Renal cortical epithelial cell (primary cell): ENCODE data around the gene SOX13. TPM values are rescaled to one million over a fixed set of nuclear protein-coding genes. Genes with fewer than 3 reads are reported as not detected.
"Not testable (repeated sequence)": the region's sequence is repeated elsewhere in the genome, so short reads cannot be mapped to it uniquely, and the experiment has no call there.

Source experiments
- DNase-seq: peaks from one replicate; pipeline ENCODE4 v3.0.0-alpha.2; 2011; ENCODE audit warnings: low read depth
- total RNA-seq: library from RNA; depleted of rRNA; stranded (reverse); fragments of >200 nt; gene quantifications from 2 replicates; pipeline ENCODE4 v1.2.3, GENCODE V29; 2014

Gene SOX13
- total RNA-seq, 1 donor from 2014 or later: 11.5 TPM

GRCh38 chr1:204087181-204087892 lies 14.4 kb downstream of the SOX13 start:
- no peak for DNase-seq

DNA sequence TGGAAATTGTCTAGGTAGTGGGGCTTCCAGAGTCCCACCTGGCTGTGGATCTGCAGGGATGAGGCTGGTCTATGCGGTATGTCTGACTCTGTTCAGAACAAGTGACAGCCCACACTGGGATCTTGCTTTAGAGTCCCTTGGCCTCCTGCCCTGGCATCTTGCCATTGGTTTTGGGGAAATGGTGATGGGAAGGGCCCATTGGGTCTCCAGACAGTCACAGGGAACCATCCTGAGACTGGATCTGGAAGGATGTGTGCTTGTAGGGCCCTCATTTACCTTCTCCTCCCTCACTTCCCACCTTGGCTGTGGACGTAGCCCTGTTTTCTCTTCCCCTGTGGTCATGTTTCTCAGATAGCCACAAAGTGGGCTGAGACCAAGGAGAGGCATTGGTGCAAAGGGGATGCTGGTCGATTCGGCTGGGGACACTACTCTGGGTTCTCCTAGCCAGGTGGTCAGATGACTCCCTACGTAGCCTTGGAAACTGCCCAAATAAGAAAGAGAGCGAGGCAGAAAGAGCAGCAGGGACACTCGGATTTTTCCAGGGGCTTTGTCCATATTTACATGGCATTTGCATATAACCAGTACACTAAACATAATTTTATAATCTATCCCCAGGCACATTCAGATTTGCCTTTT lies 15.1 kb downstream of the SOX13 start:
- no peak for DNase-seq

- DNase-seq: no peak
Observed at GRCh38 chr1:204088596-204088995, 15.7 kb downstream of the SOX13 start.

GRCh38 chr1:204089044-204089751 lies 16.3 kb downstream of the SOX13 start:
- DNase-seq: peak; percentile 43

DNA sequence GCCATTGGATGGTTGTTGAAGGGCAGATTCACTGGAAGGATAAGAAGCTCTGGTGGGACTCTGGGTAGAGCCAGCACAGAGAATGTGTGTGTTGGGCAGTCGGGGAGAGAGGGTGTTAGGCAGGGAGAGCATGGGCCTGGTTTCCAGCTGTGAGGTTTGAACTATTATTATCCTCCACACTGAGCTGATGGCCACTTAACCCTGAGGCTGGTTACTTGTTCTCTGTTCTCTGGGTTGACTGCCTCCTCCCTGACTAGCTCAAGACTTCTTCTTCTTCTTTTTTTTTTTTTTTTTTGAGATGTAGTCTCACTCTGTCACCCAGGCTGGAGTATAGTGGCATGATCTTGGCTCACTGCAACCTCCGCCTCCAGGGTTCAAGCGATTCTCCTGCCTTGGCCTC lies 17.2 kb downstream of the SOX13 start:
- DNase-seq: not testable (repeated sequence)

DNA sequence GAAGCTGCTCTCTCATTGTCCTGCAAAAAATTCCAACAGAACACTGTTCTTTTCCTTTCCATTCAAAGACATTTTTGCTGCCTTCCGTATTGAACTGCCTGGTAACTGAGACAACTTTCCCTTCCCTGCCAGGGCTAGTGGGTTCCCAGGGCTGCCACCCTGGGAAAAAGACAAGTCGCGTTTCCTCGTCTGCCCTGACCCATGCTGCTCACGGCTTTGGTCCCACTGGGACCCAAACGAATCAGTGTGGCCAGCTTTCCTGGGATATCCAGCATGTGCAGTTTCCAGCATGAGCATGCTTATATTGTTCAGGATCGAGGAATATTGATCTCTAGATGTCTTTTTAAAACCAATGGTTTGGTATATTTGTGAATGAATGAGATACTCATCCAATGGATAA lies 18.2 kb downstream of the SOX13 start:
- DNase-seq: no peak

DNA sequence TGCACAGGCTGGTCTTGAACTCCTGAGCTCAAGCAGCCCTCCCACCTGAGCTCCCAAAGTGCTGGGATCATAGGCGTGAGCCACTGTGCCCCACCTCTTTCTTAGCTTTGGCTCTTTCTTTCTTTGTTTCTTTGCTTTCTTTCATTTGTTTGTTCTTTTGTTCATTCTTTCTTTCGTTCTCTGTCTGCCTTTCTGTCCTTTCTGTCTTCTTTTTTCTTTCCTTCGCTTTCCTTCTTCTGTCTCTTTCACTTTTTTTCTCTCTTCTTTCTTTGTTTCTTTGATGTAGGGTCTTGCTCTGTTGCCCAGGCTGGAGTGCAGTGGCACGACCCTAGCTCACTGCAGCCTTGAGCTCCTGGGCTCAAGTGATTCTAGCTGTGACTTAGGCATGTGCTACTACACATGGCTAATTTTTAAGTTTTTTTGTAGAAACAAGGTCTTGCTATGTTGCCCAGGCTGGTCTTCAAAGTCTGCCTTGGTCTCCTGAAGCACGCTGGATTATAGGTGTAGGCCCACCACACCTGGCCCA lies 18.9 kb downstream of the SOX13 start:
- DNase-seq: no peak

- no peak for DNase-seq
Observed at GRCh38 chr1:204092632-204093420, 19.9 kb downstream of the SOX13 start.

GRCh38 chr1:204093421-204093717 lies 20.5 kb downstream of the SOX13 start:
- DNase-seq: no peak

GRCh38 chr1:204093781-204094180 lies 20.9 kb downstream of the SOX13 start:
- no peak for DNase-seq

DNA sequence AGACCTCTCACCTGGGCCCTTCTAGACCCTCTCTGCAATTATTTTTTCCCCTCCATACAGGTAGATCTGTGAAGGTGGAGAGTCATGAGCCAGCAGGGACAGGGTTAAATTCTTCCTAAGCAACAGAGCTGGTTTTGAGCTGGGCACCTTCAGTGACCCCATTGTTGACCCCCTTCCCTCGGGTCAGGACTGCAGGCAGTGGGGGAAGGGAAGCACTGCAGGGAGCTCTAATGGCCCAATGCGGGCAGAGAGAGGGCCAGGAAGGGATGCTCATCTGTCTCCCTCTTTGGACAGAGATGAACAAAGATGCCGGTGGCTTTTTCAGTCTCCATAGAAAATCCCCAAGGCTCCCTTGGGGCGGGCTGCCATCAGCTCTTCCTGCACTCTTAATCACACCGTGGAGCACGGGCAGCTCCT lies 21.4 kb downstream of the SOX13 start:
- no peak for DNase-seq

GRCh38 chr1:204094856-204095634 lies 22.1 kb downstream of the SOX13 start:
- DNase-seq: no peak

- no peak for DNase-seq
Observed at GRCh38 chr1:204096931-204097330, 24.0 kb downstream of the SOX13 start.

GRCh38 chr1:204098683-204099082 lies 25.8 kb downstream of the SOX13 start:
- no peak for DNase-seq

DNA sequence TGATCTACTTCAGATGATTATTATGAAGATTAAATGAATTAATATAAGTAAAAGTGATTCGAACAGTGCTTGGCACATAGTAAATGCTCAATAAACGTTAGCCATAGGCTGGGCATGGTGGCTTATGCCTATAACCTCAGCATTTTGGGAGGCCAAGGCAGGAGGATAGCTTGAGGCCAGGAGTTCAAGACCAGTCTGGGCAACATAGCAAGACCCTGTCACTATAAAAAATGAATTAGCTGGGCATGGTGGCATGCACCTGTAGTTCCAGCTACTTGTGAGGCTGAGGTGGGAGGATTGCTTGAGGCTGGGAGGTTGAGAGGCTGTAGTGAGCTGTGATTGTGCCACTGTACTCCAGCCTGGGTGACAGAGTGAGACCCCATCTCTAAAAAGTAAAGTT lies 26.8 kb downstream of the SOX13 start:
- DNase-seq: not testable (repeated sequence)

DNA sequence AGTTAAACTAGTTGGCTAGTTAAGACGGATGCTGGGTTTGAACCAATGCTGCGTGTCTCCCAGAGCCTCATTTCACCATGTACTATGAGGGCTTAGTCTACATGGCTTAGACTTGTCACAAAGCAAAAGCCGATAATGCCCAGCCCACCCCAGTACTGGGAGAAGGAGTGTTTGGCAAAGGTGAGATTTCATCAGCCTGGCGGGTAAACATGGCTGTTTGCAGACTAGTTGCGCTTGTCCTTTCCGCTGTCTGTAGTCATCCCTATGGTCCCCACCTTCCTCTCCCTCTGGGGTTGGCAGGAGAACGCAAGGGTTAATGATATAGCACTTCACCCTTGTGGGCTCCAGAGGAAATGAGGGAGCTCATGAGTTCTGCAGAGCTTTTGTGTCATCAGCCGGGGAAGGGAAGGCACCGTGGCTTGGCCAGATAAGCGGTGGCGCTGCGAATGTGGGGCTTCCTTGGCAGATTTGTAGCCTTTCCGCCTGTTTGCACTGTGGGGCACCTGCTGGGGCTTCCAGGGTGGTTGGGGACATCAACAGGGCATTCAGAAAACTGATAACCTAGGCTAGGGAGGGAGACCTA lies 29.2 kb downstream of the SOX13 start:
- no peak for DNase-seq

- DNase-seq: peak; percentile 74
Observed at GRCh38 chr1:204102739-204103430, 30.0 kb downstream of the SOX13 start.

DNA sequence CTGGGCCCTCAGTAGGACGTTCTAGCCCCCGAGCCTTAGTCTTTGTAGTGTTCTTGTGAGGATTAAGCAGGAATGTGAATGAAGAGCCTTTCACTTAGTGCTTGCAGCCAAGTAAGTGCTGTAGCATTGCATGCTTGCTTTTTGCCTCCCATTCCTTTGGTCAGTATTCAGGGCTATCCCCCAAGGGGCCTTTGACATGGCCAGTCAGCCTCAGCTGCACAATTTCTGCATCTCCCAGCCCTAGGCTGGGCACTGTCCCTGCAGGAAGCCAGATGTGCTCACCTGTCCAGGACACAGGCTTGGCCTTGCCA lies 30.5 kb downstream of the SOX13 start:
- no peak for DNase-seq

DNA sequence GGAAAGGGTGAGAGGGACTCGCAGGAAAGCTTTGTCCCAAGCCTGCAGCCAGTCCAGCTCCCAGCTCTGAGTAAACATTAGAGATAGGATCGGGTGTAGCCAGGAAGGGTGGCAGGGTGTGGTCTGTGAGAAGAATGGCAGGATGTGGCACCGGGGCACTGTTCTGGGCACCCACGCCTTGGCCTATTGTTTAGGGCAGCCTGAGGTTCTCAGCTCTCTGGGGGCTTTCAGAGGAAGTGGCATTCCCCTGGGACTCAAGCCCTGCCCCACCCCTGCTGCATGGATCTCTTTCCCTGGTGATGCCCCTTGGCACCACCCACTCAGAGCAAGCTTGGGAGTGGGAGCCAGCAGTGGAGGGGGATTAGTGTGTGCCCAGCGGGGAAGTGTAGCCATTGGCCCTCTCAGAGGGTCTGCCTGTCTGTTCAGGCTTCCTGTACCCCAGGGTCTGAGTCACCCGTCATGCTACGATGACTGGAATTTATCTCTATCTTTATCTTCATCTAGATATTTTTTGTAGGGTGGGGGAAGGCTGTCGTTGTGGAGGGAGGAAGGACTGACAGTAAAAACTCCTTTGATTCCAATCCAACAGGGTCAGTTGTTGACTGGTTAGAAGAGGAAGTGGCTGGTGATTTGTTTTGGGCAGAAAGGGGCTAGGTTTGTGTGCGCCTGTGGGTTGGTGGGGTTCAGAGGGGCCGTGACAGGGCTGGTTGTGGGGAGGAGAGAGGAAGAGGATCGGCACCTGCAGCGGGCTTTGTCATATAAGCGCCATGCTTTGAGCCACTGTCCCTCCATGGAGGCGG lies 31.6 kb downstream of the SOX13 start:
- DNase-seq: peak; percentile 38

DNA sequence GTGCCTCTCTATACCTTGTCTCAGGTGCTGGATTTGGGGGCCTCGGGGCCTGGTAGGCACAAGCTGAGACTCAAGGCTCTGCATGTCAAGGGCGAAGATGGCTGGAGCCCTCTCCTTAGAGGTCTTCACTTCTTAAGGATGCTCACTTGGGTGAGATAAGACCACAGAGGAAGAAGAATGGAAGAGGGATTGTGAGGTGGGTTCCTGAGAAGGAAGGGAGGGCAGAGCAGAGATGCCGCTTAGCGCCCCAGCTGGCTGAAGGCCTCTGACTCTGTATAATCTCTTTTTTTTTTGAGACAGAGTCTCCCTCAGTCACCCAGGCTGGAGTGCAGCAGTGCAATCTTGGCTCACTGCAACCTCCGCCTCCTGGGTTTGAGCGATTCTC lies 32.2 kb downstream of the SOX13 start:
- DNase-seq: no peak
